Measurements from ENCODE around the gene KCNMB4.

The KCNMB4 gene

GRCh38 chr12:70400124-70400523 is 34.0 kb downstream of the KCNMB4 start:
- H4K20me1 ChIP-seq (ENCODE audit: insufficient read depth, low read length), result no peaks in the 10 kb centered on the region
- no peak overlapping the region for H3K4me2 ChIP-seq (ENCODE audit: low read length)
- TF ChIP-seq CTCF (IDR thresholded peaks at IDR 0.05; ENCODE audit: low read depth, low read length) (no peak), EZH2phosphoT487 (IDR thresholded peaks at IDR 0.05; ENCODE audit: low read depth) (no peak)
- H3K9me3 ChIP-seq (ENCODE audit: insufficient read depth, low read length), result no peaks in the 10 kb centered on the region
- no peak overlapping the region for H3K9ac ChIP-seq (ENCODE audit: low read length)
- H3K27ac ChIP-seq (ENCODE audit: low read length), result no peak overlapping the region
- H3K36me3 ChIP-seq (replicated peaks; ENCODE audit: low read depth, low read length), result peaks cover 2% of the 10 kb centered on the region
- H3K79me2 ChIP-seq (ENCODE audit: low read length), result no peaks in the 10 kb centered on the region
- H3K4me1 ChIP-seq (ENCODE audit: low read length), result no peaks in the 10 kb centered on the region
- H2AFZ ChIP-seq (ENCODE audit: low read depth, low read length), result no peak overlapping the region
- no peaks in the 10 kb centered on the region for H3K27me3 ChIP-seq (ENCODE audit: low read depth, low read length)
- no peak overlapping the region for H3K4me3 ChIP-seq (ENCODE audit: low read length)

GRCh38 chr12:70402597-70402996 is 36.5 kb downstream of the KCNMB4 start:
- no peaks in the 10 kb centered on the region for H3K4me1 ChIP-seq (ENCODE audit: low read length)
- H4K20me1 ChIP-seq (ENCODE audit: insufficient read depth, low read length), result no peaks in the 10 kb centered on the region
- H3K4me3 ChIP-seq (ENCODE audit: low read length), result no peak overlapping the region
- H3K9me3 ChIP-seq (ENCODE audit: insufficient read depth, low read length), result no peaks in the 10 kb centered on the region
- no peak overlapping the region for H3K9ac ChIP-seq (ENCODE audit: low read length)
- H3K36me3 ChIP-seq (replicated peaks; ENCODE audit: low read depth, low read length), result peaks cover 2% of the 10 kb centered on the region
- TF ChIP-seq CTCF (IDR thresholded peaks at IDR 0.05; ENCODE audit: low read depth, low read length) (peak; percentile 39), EZH2phosphoT487 (IDR thresholded peaks at IDR 0.05; ENCODE audit: low read depth) (no peak)
- H3K27ac ChIP-seq (ENCODE audit: low read length), result no peak overlapping the region
- no peaks in the 10 kb centered on the region for H3K79me2 ChIP-seq (ENCODE audit: low read length)
- H2AFZ ChIP-seq (ENCODE audit: low read depth, low read length), result no peak overlapping the region
- no peak overlapping the region for H3K4me2 ChIP-seq (ENCODE audit: low read length)
- H3K27me3 ChIP-seq (ENCODE audit: low read depth, low read length), result no peaks in the 10 kb centered on the region

- peaks cover 2% of the 10 kb centered on the region for H3K36me3 ChIP-seq (replicated peaks; ENCODE audit: low read depth, low read length)
- H3K9ac ChIP-seq (ENCODE audit: low read length), result no peak overlapping the region
- no peaks in the 10 kb centered on the region for H3K9me3 ChIP-seq (ENCODE audit: insufficient read depth, low read length)
- TF ChIP-seq EZH2phosphoT487 (IDR thresholded peaks at IDR 0.05; ENCODE audit: low read depth) (no peak), CTCF (IDR thresholded peaks at IDR 0.05; ENCODE audit: low read depth, low read length) (no peak)
- H3K4me1 ChIP-seq (ENCODE audit: low read length), result no peaks in the 10 kb centered on the region
- no peaks in the 10 kb centered on the region for H3K27me3 ChIP-seq (ENCODE audit: low read depth, low read length)
- no peak overlapping the region for H3K27ac ChIP-seq (ENCODE audit: low read length)
- H2AFZ ChIP-seq (ENCODE audit: low read depth, low read length), result no peak overlapping the region
- H3K4me3 ChIP-seq (ENCODE audit: low read length), result no peak overlapping the region
- H3K79me2 ChIP-seq (ENCODE audit: low read length), result no peaks in the 10 kb centered on the region
- H4K20me1 ChIP-seq (ENCODE audit: insufficient read depth, low read length), result no peaks in the 10 kb centered on the region
- no peak overlapping the region for H3K4me2 ChIP-seq (ENCODE audit: low read length)
These were observed 37.7 kb downstream of the KCNMB4 start for GRCh38 chr12:70403826-70404225.

- H3K4me3 ChIP-seq (ENCODE audit: low read length), result no peak overlapping the region
- H4K20me1 ChIP-seq (ENCODE audit: insufficient read depth, low read length), result no peaks in the 10 kb centered on the region
- H3K4me1 ChIP-seq (ENCODE audit: low read length), result peaks cover 7% of the 10 kb centered on the region
- no peaks in the 10 kb centered on the region for H3K36me3 ChIP-seq (replicated peaks; ENCODE audit: low read depth, low read length)
- no peaks in the 10 kb centered on the region for H3K9me3 ChIP-seq (ENCODE audit: insufficient read depth, low read length)
- H3K79me2 ChIP-seq (ENCODE audit: low read length), result no peaks in the 10 kb centered on the region
- no peak overlapping the region for H2AFZ ChIP-seq (ENCODE audit: low read depth, low read length)
- no peak overlapping the region for H3K27ac ChIP-seq (ENCODE audit: low read length)
- TF ChIP-seq EZH2phosphoT487 (IDR thresholded peaks at IDR 0.05; ENCODE audit: low read depth) (no peak), CTCF (IDR thresholded peaks at IDR 0.05; ENCODE audit: low read depth, low read length) (no peak)
- no peak overlapping the region for H3K4me2 ChIP-seq (ENCODE audit: low read length)
- no peak overlapping the region for H3K9ac ChIP-seq (ENCODE audit: low read length)
- H3K27me3 ChIP-seq (ENCODE audit: low read depth, low read length), result no peaks in the 10 kb centered on the region
These were observed 42.1 kb downstream of the KCNMB4 start for GRCh38 chr12:70408004-70408790.
